NCI-H510A (cell line): ENCODE data around the gene POM121C.
A peak's percentile ranks its signal among the peaks of the same experiment; 100 is the strongest.
"Not testable (repeated sequence)": the region's sequence is repeated elsewhere in the genome, so short reads cannot be mapped to it uniquely, and the experiment has no call there.

Experiments
- DNase-seq: peaks from one replicate; lab custom pipeline; 2025; lab: John Stamatoyannopoulos, UW

The POM121C gene

GRCh38 chr7:75485979-75486643 is at the start of gene POM121C:
POM121C (minus strand) TSS chr7:75486299; CDS start chr7:75441496, 44,803 bp downstream.
- peak; percentile 70 for DNase-seq

- no peak for DNase-seq
Measured at GRCh38 chr7:75534727-75535307, 48.7 kb upstream of the POM121C start.

- DNase-seq: no peak
Measured at GRCh38 chr7:75533926-75534325, 47.8 kb upstream of the POM121C start.

- no peak for DNase-seq
Measured at GRCh38 chr7:75532639-75533038, 46.5 kb upstream of the POM121C start.

DNA sequence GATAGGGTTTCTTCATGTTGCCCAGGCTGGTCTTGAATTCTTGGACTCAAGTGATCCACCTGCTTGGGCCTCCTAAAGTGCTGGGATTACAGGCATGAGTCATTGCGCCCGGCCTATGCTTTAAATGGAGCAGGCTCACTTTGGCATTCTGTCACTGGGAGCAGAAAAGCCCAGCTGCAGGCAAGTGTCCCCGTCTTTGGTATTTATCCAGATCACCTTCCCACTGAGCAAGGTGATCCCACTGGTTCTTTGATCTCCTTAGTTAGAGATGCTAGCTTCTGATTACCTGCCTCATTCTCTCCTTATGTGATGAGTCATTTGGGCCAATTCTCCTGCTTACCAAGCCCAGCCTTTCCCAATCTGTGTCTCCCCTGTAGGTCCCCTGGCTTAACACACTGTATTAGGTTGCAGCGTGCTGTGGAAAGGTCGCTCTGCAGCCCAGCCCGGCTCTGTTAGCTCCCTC is 45.3 kb upstream of the POM121C start:
- DNase-seq: no peak

DNA sequence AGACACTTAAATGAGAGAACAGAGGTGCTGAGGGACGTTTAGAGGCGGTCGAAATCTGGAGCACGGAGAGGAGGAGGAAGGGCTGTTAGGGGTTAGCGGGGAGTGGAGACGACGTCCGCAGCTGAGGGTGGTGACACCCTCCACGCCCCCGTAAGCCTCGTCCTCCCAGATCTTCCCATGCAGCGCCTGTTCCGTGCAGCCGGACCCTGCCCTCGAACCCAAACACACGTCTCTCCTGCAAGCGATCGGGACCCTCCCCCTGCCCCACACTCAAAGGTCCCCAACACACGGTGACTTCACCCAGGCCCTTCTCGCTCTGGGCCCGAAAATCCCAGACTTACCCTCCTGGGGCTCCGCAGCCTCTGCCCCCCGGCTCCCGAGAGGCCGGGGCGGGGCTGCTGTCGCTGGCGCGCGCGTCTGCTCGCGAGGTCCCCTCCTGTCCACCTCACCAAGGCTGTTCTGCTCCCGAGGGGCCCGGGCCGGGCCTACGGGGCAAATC is 41.2 kb upstream of the POM121C start:
- DNase-seq: not testable (repeated sequence)

DNA sequence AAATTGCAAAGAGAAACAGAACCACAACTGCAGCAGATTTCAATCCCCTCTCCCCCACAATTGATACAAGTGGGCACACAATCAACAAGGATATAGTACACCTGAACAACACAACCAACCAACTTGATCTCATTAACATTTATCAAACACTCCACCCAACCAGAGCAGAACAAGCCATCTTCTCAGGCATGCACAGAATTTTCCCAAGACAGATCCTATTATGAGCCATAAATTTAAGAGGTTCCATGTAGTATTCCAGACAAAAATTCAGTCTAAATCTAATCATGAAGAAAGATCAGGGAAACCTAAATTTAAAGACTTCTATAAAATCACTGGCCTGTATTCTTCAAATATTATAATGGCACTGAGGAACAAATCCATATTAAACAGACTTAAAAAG is 35.6 kb upstream of the POM121C start:
- DNase-seq: not testable (repeated sequence)

DNA sequence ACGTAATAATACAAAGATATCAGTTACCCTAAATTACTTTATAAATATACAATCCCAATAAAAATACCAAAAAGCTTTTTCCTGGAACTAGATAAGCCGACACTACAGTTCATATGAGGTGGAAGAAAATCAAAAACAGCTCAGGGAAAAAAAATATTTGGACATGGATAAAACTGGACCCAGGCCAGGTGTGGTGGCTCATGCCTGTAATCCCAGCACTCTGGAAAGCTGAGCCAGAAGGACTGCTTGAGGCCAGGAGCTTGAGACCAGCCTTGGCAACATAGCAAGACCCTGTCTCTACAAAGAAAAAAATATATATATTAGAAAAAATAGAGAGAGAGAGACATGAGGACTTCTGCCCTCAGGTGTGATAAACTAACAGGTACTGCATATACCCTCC is 32.7 kb upstream of the POM121C start:
- not testable (repeated sequence) for DNase-seq

- not testable (repeated sequence) for DNase-seq
Measured at GRCh38 chr7:75509033-75509432, 22.9 kb upstream of the POM121C start.

- DNase-seq: not testable (repeated sequence)
Measured at GRCh38 chr7:75492020-75492419, 5.9 kb upstream of the POM121C start, which contains the start of gene SPDYE5. SPDYE5 (plus strand) TSS chr7:75492320; CDS start chr7:75494048, 1,728 bp downstream.

GRCh38 chr7:75485355-75485978 is 632 bp downstream of the POM121C start:
- not testable (repeated sequence) for DNase-seq

DNA sequence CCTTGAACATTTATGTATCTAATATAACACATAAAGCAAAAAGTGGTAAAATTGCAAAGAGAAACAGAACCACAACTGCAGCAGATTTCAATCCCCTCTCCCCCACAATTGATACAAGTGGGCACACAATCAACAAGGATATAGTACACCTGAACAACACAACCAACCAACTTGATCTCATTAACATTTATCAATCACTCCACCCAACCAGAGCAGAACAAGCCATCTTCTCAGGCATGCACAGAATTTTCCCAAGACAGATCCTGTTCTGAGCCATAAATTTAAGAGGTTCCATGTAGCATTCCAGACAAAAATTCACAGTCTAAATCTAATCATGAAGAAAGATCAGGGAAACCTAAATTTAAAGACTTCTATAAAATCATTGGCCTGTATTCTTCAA is 5.8 kb downstream of the POM121C start:
- DNase-seq: not testable (repeated sequence)

DNA sequence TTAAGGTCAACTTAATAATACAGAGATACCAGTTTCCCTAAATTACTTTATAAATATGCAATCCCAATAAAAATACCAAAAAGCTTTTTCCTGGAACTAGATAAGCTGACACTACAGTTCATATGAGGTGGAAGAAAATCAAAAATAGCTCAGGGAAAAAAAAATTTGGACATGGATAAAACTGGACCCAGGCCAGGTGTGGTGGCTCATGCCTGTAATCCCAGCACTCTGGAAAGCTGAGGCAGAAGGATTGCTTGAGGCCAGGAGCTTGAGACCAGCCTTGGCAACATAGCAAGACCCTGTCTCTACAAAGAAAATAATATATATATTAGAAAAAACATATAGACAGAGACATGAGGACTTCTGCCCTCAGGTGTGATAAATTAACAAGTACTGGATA is 8.6 kb downstream of the POM121C start:
- DNase-seq: not testable (repeated sequence)

- DNase-seq: not testable (repeated sequence)
Measured at GRCh38 chr7:75470166-75470565, 15.9 kb downstream of the POM121C start.

DNA sequence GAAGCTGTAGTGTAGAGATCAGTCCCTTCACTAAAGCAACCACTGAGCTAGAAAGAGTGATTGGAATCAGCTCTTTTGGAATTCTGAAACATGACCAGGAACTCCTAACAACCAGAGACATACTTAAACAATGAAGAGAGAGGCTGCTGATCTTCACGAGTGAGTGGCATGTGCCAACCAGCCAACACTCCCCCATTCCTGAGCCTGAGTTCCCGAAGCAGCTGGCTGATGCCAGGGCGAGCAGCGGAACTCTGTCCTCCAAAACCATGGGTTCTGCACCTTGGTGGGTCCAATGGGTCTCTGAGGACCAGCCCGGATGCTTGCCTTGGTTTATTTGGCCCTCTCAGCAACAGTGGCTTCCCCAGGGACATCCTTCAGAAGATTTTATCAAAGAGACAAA is 25.6 kb downstream of the POM121C start:
- not testable (repeated sequence) for DNase-seq

GRCh38 chr7:75458034-75458433 is 28.1 kb downstream of the POM121C start:
- DNase-seq: not testable (repeated sequence)

GRCh38 chr7:75456403-75456802 is 29.7 kb downstream of the POM121C start:
- not testable (repeated sequence) for DNase-seq

- DNase-seq: not testable (repeated sequence)
Measured at GRCh38 chr7:75452494-75452955, 33.6 kb downstream of the POM121C start.

DNA sequence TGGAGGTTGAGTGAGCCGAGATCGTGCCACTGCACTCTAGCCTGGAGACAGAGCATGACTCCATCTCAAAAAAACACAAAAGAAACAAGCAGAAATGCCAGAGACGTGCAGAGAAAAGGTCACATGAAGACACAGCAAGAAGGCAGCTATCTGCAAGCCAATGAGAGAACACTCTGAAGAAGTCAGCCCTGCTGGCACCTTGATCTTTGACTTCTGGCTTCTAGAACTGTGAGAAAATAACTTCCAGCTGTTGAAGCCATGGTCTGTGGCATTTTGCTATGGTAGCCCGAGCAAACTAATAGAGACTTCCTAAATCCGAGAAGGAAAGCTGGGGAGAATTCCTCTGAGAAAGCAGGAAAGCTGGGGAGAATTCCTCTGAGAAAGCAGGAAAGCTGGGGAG is 36.2 kb downstream of the POM121C start:
- not testable (repeated sequence) for DNase-seq

DNA sequence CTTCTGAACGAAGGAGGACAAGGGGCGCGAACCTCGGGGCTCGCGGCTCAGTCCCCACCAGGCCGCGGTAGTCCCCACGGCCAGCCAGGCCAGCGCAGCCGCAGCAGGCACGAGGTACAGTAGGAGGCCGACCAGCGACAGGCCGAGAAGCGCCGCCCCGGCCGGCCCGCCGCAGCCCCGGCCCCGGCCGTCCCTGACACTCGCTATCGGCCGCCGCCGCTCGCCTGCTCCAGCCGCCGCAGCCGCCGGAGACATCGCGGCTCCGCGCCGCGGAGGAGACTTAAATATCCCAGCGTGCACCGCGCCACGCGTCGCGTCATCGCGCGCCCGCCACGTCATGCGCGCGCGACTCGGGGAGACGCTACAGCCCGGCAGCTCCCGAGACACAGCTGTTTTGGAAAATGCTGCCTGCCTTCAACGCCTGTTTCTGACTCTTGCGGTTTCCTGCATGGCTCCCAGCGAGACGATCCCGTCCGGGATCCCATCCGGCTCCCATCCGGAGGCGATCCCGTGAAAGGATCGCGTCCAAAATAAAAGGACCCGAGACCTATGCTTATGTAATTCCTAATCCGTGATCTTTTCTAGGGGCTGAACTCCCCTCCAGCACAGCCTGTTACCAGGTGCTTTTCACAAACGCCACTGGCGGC is 43.5 kb downstream of the POM121C start:
- not testable (repeated sequence) for DNase-seq

DNA sequence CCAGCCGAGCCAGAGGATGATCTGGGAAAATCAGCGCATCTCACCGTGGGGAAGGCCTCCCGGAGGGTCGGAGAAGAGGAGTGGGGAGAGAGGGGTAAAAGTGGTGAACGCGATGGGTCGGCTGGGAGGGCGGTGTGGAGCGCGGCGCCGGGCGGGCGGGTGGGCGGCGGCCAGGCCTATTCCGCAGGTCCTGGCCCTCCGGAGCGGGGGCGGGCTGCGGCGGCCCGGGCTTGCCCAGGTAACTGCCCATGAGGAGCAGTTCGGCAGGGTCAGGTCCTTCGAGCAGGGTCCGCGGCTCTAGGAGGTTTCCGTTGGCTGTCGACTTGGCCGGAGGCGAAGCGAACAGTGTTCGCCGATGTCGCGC is 44.0 kb downstream of the POM121C start:
- DNase-seq: not testable (repeated sequence)

- DNase-seq: not testable (repeated sequence)
Measured at GRCh38 chr7:75439000-75439399, 47.1 kb downstream of the POM121C start.
